PFSK-1 (cell line): ENCODE measurements around the gene FGF14.

Experiments
- POLR2AphosphoS5 ChIP-seq: IDR thresholded peaks from 2 replicates; pipeline ENCODE4 v1.6.1; 2012; ENCODE audit warnings: low read depth, mild to moderate bottlenecking, control low read depth, low read length, moderate library complexity
- SIN3A ChIP-seq: IDR thresholded peaks from 2 replicates; pipeline ENCODE4 v1.6.1; 2012; ENCODE audit warnings: mild to moderate bottlenecking, low read length, moderate library complexity, borderline replicate concordance; ENCODE audit not compliant: insufficient read depth
- TF ChIP-seq, protein P1 (sequence below), 2 experiments: IDR thresholded peaks; 2 replicates each; pipeline versions ENCODE4 v1.6.1 to v1.8.0; 2011 to 2012; ENCODE audit warnings: low read depth in 2 of 2, low read length in 2 of 2, control low read depth in 1 of 2, inconsistent platforms in 1 of 2, mild to moderate bottlenecking in 1 of 2, moderate library complexity in 1 of 2; ENCODE audit not compliant: insufficient read depth in 1 of 2

DNA sequence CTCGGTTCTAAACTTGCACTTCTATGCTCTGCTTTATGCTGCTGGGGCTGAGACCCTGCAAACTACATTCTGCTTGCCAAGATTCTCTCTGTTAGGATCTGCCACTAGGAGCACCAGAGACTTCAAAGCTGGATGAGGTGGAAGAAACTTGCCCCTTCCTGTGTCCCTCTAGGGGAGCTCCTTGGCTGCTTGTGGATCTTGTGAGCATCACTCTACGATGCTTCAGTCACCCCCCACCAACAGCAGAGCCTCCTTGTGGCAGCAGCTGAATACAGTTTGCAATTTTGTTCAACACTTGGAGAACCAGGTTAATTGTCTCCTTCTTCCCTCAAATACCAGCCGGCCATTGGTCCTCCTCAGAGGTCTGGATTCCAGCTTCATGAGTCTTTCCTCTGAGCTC, 310.6 kb downstream of the FGF14 start:
- TF ChIP-seq POLR2AphosphoS5 (no peak), SIN3A (no peak)
- TF ChIP-seq, protein P1, sequence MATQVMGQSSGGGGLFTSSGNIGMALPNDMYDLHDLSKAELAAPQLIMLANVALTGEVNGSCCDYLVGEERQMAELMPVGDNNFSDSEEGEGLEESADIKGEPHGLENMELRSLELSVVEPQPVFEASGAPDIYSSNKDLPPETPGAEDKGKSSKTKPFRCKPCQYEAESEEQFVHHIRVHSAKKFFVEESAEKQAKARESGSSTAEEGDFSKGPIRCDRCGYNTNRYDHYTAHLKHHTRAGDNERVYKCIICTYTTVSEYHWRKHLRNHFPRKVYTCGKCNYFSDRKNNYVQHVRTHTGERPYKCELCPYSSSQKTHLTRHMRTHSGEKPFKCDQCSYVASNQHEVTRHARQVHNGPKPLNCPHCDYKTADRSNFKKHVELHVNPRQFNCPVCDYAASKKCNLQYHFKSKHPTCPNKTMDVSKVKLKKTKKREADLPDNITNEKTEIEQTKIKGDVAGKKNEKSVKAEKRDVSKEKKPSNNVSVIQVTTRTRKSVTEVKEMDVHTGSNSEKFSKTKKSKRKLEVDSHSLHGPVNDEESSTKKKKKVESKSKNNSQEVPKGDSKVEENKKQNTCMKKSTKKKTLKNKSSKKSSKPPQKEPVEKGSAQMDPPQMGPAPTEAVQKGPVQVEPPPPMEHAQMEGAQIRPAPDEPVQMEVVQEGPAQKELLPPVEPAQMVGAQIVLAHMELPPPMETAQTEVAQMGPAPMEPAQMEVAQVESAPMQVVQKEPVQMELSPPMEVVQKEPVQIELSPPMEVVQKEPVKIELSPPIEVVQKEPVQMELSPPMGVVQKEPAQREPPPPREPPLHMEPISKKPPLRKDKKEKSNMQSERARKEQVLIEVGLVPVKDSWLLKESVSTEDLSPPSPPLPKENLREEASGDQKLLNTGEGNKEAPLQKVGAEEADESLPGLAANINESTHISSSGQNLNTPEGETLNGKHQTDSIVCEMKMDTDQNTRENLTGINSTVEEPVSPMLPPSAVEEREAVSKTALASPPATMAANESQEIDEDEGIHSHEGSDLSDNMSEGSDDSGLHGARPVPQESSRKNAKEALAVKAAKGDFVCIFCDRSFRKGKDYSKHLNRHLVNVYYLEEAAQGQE (IDR thresholded peaks at IDR 0.05; ENCODE audit: insufficient read depth in 1 of 2, low read depth in 2 of 2, low read length in 2 of 2), result no peak
